Mesenchymal stem cell (in vitro differentiated cells and primary cell): ENCODE measurements around the gene ZNF613.

Source experiments
- DNase-seq: peaks from one replicate; pipeline ENCODE4 v3.0.0-alpha.2; 2013
- H2AFZ ChIP-seq: one replicate; pipeline ENCODE4 v1.6.1; 2013; ENCODE audit warnings: low read depth, mild to moderate bottlenecking, control low read depth, inconsistent platforms, low read length, moderate library complexity
- H2AK5ac ChIP-seq: 2 replicates; pipeline ENCODE4 v1.6.1; 2013; ENCODE audit warnings: low read length, moderate library complexity, mild to moderate bottlenecking, inconsistent platforms; ENCODE audit not compliant: severe bottlenecking
- H2BK120ac ChIP-seq: one replicate; pipeline ENCODE4 v1.6.1; 2013; ENCODE audit warnings: low read depth, mild to moderate bottlenecking, inconsistent platforms, low read length, moderate library complexity
- H2BK12ac ChIP-seq, 2 experiments: one replicate each; pipeline ENCODE4 v1.6.1; 2013; ENCODE audit warnings: inconsistent platforms in 2 of 2, low read length in 2 of 2, mild to moderate bottlenecking in 2 of 2, moderate library complexity in 2 of 2, control low read depth in 1 of 2
- H2BK15ac ChIP-seq: one replicate; pipeline ENCODE4 v1.6.1; 2013; ENCODE audit warnings: mild to moderate bottlenecking, low read depth, inconsistent platforms; ENCODE audit not compliant: poor library complexity, severe bottlenecking
- H2BK5ac ChIP-seq: 2 replicates; pipeline ENCODE4 v1.6.1; 2013; ENCODE audit warnings: low read depth, mild to moderate bottlenecking, low read length, control low read depth, inconsistent platforms; ENCODE audit not compliant: poor library complexity, severe bottlenecking
- H3K14ac ChIP-seq, 2 experiments: one replicate each; pipeline ENCODE4 v1.6.1; 2013; ENCODE audit warnings: inconsistent platforms in 2 of 2, low read length in 2 of 2, control low read depth in 1 of 2, mild to moderate bottlenecking in 1 of 2, moderate library complexity in 1 of 2
- H3K18ac ChIP-seq, 2 experiments: one replicate each; pipeline ENCODE4 v1.6.1; 2013; ENCODE audit warnings: inconsistent platforms in 2 of 2, low read length in 2 of 2, control low read depth in 1 of 2, low read depth in 1 of 2, mild to moderate bottlenecking in 1 of 2
- H3K23ac ChIP-seq, 2 experiments: one replicate each; pipeline ENCODE4 v1.6.1; 2013; ENCODE audit warnings: inconsistent platforms in 2 of 2, low read length in 2 of 2, mild to moderate bottlenecking in 2 of 2, moderate library complexity in 2 of 2, control low read depth in 1 of 2
- H3K27ac ChIP-seq: 2 replicates; pipeline ENCODE4 v1.5.1; 2013; ENCODE audit warnings: mild to moderate bottlenecking, moderate library complexity, low read length, control low read depth, inconsistent platforms; ENCODE audit not compliant: poor library complexity, severe bottlenecking
- H3K27me3 ChIP-seq, 2 experiments: 2 replicates each; pipeline versions ENCODE4 v1.6.1 to v1.7.0; 2013; ENCODE audit warnings: low read length in 2 of 2, mild to moderate bottlenecking in 2 of 2, moderate library complexity in 2 of 2, control low read depth in 1 of 2, inconsistent platforms in 1 of 2; ENCODE audit not compliant: control insufficient read depth in 1 of 2, insufficient read depth in 1 of 2
- H3K36me3 ChIP-seq, 2 experiments: 2 replicates each; pipeline versions ENCODE4 v1.6.1 to v1.7.0; 2013; ENCODE audit warnings: low read length in 2 of 2, control low read depth in 1 of 2, inconsistent platforms in 1 of 2, low read depth in 1 of 2, mild to moderate bottlenecking in 1 of 2; ENCODE audit not compliant: insufficient read depth in 2 of 2, control insufficient read depth in 1 of 2
- H3K4ac ChIP-seq, 2 experiments: one replicate each; pipeline ENCODE4 v1.6.1; 2013; ENCODE audit warnings: inconsistent platforms in 2 of 2, low read length in 2 of 2, mild to moderate bottlenecking in 2 of 2, moderate library complexity in 2 of 2, control low read depth in 1 of 2, low read depth in 1 of 2
- H3K4me1 ChIP-seq: 2 replicates; pipeline ENCODE4 v1.6.1; 2013; ENCODE audit warnings: low read depth, low read length, control low read depth; ENCODE audit not compliant: control insufficient read depth, insufficient read depth
- H3K4me2 ChIP-seq: 2 replicates; pipeline ENCODE4 v1.6.1; 2013; ENCODE audit warnings: low read length, mild to moderate bottlenecking, inconsistent platforms; ENCODE audit not compliant: poor library complexity, severe bottlenecking
- H3K4me3 ChIP-seq, 2 experiments: 2 replicates each; pipeline versions ENCODE4 v1.5.1 to v1.7.0; 2013; ENCODE audit warnings: low read length in 2 of 2, mild to moderate bottlenecking in 2 of 2, control low read depth in 1 of 2, low read depth in 1 of 2; ENCODE audit not compliant: insufficient read depth in 1 of 2
- H3K79me1 ChIP-seq: replicated peaks from 2 replicates; pipeline ENCODE4 v1.6.1; 2013; ENCODE audit warnings: mild to moderate bottlenecking, control low read depth, low read length, inconsistent platforms; ENCODE audit not compliant: poor library complexity, severe bottlenecking
- H3K9ac ChIP-seq: 2 replicates; pipeline ENCODE4 v1.7.0; 2013; ENCODE audit warnings: mild to moderate bottlenecking, low read length, moderate library complexity
- H3K9me3 ChIP-seq: 2 replicates; pipeline ENCODE4 v1.7.0; 2013; ENCODE audit warnings: mild to moderate bottlenecking, low read length; ENCODE audit not compliant: control insufficient read depth
- H4K8ac ChIP-seq: one replicate; pipeline ENCODE4 v1.6.1; 2013; ENCODE audit warnings: inconsistent platforms, mild to moderate bottlenecking, low read length, moderate library complexity
- H4K91ac ChIP-seq: one replicate; pipeline ENCODE4 v1.6.1; 2013; ENCODE audit warnings: mild to moderate bottlenecking, low read length, inconsistent platforms
- WGBS: methylation state at CpG from one replicate; pipeline ENCODE4 v1.1.7; 2013; ENCODE audit warnings: mixed read lengths; 5-methylcytosine and 5-hydroxymethylcytosine counted together

The ZNF613 gene

GRCh38 chr19:51994048-51994644, 66.9 kb downstream of the ZNF613 start:
- Histone ChIP-seq H3K27ac (no peak overlapping the region), H3K9ac (no peak overlapping the region), H4K91ac (no peak overlapping the region), H3K27me3 (no peaks in the 10 kb centered on the region), H2BK15ac (no peak overlapping the region), H2AK5ac (no peak overlapping the region), H3K4me3 (peak overlapping the region in 1 of 2 experiments; percentile 60), H3K9me3 (peaks cover 93% of the 10 kb centered on the region), H3K14ac (no peak overlapping the region), H2BK12ac (no peak overlapping the region), H3K4ac (no peak overlapping the region), H4K8ac (no peak overlapping the region), H3K18ac (no peak overlapping the region), H3K79me1 (no peaks in the 10 kb centered on the region), H2BK5ac (no peak overlapping the region), H2BK120ac (no peak overlapping the region), H3K4me1 (no peaks in the 10 kb centered on the region), H3K23ac (no peak overlapping the region), H2AFZ (no peak overlapping the region), H3K36me3 (peaks cover 20 to 65% of the 10 kb centered on the region in 2 experiments), H3K4me2 (no peak overlapping the region)
- DNase-seq: peak; percentile 13
- 97% methylated on average over 2 of the region's 2 CpGs for WGBS
